CD4-positive, alpha-beta T cell treated with Interferon alpha-2 for 1 hour (primary cell): ENCODE results near the gene SMARCAL1.
"Not testable (repeated sequence)": the region's sequence is repeated elsewhere in the genome, so short reads cannot be mapped to it uniquely, and the experiment has no call there.

Experiments used
- DNase-seq, 2 donors: peaks; one replicate each; pipeline ENCODE4 v3.0.0-alpha.2; 2020 to 2022

SMARCAL1 gene

DNA sequence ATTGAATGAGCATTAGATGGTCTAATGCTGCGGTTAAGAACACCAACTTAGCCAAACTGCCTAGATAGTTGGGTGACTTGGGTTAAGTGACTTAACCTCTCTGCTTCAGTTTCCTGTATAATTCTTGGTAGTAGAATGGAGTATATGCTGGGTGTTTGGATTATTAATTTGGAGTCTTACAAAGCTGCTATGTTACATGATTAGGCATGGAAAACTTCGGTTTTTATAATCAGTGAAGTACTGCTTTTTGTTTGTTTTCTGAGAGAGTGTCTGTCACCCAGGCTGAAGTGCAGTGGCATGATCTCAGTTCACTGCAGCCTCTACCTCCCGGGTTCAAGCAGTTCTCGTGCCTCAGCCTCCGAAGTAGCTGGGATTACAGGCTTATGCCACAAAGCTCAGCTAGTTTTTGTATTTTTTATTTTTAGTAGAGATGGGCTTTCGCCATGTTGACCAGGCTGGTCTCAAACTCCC lies 90.9 kb downstream of the SMARCAL1 start:
- DNase-seq = no peak

DNA sequence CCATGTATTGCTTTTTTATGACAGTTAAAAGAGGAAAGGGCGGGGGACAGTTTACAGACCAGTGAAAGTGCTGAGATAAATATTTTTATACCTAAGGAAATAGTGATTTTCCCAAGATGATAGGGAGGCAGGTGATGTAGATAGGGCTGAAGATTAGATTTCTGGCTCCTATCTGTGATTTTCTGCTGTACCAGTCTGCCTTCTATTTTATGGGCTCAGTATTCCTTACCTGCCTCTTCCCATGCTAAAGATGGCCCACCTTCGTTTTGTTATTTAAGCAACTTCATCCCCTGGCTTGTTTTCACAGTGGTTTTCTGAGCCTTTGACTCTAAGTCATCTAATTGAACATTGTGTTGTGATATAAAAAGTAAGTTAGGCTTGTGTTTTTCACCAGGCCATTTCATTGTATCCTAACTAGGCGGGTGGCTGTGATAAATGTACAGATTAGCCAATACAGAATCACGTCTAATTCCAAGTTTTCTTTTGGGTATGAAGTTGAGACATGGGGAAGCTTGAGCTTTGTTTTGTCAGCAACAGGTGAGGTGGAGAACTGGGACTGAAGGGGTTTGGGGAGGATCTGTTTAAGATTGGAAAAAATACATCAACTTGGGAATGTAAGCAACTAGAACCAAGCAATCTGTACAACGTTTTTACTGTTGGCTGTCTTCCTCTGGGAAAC lies 91.6 kb downstream of the SMARCAL1 start:
- DNase-seq = no peak

- DNase-seq = no peak
These were observed 92.1 kb downstream of the SMARCAL1 start for GRCh38 chr2:216504376-216504762.

DNA sequence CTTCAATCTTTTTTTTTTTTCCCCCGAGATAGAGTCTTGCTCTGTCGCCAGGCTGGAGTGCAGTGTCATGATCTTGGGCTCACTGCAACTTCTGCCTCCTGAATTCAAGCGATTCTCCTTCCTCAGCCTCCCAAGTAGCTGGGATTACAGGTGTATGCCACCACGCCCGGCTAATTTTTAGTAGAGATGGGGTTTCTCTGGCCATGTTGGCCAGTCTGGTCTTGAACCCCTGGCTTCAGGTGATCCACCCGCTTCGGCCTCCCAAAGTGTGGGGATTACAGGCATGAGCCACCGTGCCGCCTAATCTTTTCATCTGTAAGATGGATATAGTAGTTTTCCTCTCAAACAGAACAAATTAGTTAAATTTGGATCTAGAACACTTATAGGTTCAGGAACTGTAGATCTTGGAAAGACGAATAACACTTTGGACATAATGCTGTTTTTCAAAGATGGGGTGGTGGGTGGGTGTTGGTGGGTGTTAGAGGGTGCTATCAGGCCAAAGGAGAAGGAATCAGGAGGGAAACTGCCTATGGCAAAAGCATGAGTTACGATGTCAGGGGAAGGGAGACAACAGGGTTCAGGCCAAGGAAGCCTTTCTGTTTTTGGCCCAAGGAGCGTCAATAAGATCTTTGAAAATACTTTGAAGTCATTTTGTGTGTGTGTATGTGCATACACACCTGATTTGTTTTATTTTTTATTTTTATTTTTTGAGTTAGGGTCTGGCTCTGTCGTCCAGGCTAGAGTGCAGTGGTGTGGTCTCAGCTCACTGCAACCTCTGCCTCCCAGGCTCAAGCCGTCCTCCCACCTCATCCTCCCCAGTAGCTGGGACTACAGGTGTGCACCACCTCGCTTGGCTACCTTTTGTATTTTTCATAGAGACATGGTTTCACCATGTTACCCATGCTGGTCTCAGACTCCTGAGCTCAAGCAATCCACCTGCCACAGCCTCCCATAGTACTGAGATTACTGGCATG lies 93.1 kb downstream of the SMARCAL1 start:
- no peak for DNase-seq

DNA sequence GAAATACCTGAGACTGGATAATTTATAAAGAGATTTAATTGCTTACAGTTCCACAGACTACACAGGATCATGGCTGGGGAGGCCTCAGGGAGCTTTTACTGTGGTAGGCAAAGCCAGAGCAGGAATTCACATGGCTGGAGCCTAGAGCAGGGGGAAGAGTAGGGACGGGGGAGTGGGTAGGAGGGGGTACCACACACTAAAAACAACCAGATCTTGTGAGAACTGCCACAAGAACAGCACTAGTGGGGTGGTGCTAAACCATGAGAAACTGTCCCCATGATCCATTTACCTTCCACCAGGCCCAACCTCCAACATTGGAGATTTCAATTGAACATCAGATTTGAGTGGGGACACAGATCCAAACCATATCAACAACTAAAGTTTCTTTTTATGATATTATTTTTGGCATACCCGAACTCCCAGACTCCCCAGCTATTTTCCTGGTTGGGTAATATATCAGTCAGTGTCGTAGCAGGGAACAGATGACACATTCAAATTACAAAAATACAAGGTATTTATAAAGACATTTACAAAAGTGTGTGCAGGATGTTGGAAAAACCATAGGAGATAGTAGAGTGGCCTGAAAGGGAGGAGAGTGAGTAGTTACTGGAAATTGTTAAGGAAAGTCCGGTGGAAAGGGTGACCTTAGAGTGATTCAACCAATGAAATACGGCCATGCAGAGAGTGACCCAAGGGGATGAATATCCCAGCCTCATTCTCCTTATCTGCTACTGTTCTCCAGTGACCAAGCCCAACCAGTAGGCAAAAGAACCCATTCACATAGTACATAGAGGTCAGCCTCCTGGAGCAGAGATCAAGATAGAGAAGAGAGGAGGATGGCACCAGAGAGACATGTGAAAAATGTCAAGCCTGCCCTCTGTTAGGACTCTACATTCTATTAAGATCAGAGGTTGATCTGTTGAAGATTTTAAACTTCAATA lies 95.2 kb downstream of the SMARCAL1 start:
- DNase-seq = no peak

- DNase-seq = no peak
These were observed 95.9 kb downstream of the SMARCAL1 start for GRCh38 chr2:216508229-216508628.

GRCh38 chr2:216516730-216517350 lies 104.6 kb downstream of the SMARCAL1 start:
- DNase-seq = peak in 1 of 2 donors; percentile 20

DNA sequence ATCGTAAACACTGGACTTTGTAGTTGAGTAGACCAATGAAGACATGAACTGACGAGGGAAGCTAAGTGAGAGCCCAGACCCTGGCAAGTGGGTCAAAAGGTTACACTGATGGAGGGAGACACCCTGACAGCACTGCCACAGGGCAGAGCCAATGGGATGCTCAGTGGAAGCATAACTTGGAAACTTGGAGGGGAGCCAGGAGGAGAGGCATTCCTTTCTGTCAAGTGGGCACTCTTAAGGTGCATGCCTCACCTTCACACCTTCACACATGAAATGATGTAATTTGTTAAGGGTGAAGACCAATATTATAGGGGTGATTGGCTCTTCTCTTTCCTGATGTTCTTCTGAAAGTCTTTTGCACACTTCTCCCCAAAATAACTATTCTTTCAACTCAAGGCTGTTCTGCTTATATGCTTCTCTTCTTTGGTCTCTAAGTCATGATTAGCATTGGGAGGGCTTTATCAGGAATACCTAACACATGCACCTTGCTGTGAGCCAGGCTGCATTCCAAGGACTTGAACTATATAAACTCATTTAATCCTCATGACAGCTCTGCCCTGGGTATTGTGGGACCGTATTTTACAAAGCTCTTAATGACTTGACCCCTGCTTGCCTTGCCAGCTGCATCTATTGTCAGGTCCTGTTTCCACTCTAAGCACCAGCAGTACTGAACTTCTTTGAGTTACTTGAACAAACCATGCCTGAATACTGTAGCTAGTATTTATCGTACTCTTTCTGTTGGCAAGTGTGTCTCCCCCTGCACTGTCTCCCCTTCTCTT lies 105.4 kb downstream of the SMARCAL1 start:
- DNase-seq = no peak

DNA sequence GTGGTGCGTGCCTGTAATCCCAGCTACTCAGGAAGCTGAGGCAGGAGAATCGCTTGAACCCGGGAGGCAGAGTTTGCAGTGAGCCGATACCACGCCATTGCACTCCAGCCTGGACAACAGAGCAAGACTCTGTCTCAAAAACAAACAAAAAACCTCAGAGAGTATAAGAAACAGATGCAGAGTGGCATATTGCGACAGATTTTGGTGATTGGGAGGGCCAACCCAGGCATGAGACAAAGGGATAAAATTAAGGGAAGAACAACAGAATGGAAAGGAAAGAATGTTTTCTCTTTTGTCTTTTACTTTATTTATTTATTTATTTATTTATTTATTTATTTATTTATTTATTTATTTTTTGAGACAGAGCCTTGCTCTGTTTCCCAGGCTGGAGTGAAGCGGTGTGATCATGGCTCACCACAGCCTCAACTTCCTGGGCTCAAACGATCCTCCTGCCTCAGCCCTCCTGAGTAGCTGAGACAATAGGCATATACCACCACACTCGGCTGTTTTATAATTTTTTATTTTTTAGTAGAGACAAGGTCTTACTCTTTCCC lies 106.4 kb downstream of the SMARCAL1 start:
- DNase-seq = not testable (repeated sequence)

- peak; percentile 40 to 59 for DNase-seq
These were observed 107.0 kb downstream of the SMARCAL1 start for GRCh38 chr2:216519154-216519762.

DNA sequence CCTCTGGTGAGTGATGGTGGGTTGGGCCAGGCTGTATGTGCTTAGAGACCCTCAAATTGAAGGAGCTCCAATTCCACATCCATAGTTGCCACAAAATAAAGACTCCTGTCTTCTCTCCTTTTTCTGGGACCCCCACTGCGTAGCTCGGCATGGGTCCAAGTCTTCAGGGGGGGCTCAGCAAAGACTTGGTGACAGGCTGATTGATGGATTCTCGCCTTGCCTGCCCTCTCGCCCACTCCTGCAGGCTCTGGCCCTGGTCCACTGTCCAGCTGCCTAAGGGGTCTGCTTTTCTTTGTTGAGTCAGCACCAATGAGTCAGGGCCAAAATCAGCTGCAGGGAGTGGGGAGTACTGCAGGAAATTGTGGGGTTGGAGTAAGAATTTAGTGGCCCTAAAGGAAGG lies 107.8 kb downstream of the SMARCAL1 start:
- DNase-seq = no peak

GRCh38 chr2:216522892-216523502 lies 110.7 kb downstream of the SMARCAL1 start:
- DNase-seq = no peak

DNA sequence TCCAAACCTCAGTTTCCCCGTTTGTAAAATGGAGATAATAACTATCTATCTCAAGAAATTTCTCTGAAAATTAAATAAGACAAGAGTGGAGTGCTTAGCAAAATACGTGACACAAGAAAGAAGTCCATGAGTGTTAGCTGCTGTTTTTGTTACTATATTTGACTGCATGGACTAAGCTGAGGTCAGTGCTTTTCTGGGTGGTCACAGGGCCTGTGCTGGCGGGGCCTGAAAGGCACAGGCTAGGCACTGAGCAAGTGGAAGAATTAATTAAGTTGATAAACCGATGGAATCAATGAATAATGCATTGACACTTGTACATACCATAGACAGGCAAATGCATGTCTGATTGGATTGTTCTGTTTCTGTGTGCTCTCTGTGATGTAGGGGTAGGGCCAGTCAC lies 113.7 kb downstream of the SMARCAL1 start:
- DNase-seq = no peak

- no peak for DNase-seq
These were observed 114.7 kb downstream of the SMARCAL1 start for GRCh38 chr2:216526939-216527338.

- no peak for DNase-seq
These were observed 115.3 kb downstream of the SMARCAL1 start for GRCh38 chr2:216527600-216527999.

GRCh38 chr2:216532562-216532961 lies 120.3 kb downstream of the SMARCAL1 start:
- DNase-seq = no peak
